Inferior parietal cortex (tissue), 1 donor: ENCODE measurements around the gene PAM16.

ENCODE experiments used
- DNase-seq: peaks from one replicate; pipeline ENCODE4 v3.0.0-alpha.2; 2016; ENCODE audit errors: extremely low spot score

Gene PAM16

DNA sequence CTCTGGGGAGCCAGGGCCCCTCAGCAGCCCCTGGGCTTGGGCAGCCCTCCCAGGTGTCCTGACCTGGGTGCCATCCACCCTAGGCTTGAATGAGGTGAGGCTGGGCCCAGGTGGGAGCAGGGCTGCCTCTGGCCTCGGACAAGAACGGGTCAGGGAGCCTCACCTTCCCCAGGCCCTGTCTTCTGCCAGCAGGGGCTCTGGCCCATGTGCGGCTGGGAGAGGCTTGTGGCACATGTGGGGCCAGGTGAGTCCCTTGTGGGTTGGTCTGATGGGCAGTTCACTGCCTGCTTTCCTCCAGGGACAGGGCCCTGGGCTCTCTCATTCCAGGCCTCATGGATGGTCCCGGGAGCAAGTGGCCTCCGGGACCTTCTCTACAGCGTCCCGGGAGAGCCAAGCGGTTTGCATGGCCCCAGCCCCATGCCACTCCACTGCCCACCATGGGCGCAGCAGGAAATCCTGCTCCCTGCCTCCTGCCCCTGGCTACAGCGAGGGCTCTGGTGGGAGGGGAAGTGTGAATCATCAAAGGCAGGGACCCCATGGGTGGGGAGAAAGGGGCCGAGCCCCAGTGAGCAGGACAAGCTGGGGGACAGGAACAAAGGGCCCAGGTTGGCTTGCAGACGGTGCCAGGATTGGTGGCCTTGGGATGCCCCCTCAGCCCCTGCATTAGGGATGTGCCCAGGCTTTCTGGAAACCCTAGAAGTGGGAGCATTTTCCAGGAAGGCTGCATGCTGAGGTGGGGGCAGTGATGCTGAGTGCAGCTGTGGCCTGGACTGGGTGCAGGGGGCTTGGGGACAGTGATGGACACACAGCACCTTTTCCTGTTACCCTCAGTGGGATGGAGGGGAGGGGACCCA, 32.7 kb upstream of the PAM16 start:
- no peak for DNase-seq

DNA sequence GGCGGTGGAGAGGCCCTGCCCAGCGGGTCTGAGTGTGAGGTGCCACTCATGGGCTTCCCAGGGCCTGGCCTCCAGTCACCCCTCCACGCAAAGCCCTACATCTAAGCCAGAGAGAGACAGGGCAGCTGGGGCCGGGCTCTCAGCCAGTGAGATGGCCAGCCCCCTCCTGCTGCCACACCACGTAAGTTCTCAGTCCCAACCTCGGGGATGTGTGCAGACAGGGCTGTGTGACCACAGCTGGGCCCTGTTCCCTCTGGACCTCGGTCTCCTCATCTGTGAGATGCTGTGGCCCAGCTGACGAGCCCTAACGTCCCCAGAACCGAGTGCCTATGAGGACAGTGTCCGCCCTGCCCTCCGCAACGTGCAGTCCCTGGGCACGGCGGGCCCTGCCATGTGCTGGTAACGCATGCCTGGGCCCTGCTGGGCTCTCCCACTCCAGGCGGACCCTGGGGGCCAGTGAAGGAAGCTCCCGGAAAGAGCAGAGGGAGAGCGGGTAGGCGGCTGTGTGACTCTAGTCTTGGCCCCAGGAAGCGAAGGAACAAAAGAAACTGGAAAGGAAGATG, 31.8 kb upstream of the PAM16 start:
- no peak for DNase-seq

DNA sequence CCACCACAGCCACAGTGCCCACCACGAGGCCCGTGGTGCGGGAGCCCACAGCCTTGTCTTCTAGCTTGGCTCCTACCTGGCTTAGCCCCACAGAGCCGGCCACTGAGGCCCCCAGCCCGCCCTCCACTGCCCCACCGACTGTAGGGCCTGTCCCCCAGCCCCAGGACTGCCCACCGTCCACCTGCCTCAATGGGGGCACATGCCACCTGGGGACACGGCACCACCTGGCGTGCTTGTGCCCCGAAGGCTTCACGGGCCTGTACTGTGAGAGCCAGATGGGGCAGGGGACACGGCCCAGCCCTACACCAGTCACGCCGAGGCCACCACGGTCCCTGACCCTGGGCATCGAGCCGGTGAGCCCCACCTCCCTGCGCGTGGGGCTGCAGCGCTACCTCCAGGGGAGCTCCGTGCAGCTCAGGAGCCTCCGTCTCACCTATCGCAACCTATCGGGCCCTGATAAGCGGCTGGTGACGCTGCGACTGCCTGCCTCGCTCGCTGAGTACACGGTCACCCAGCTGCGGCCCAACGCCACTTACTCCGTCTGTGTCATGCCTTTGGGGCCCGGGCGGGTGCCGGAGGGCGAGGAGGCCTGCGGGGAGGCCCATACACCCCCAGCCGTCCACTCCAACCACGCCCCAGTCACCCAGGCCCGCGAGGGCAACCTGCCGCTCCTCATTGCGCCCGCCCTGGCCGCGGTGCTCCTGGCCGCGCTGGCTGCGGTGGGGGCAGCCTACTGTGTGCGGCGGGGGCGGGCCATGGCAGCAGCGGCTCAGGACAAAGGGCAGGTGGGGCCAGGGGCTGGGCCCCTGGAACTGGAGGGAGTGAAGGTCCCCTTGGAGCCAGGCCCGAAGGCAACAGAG, 31.0 kb upstream of the PAM16 start:
- no peak for DNase-seq

DNA sequence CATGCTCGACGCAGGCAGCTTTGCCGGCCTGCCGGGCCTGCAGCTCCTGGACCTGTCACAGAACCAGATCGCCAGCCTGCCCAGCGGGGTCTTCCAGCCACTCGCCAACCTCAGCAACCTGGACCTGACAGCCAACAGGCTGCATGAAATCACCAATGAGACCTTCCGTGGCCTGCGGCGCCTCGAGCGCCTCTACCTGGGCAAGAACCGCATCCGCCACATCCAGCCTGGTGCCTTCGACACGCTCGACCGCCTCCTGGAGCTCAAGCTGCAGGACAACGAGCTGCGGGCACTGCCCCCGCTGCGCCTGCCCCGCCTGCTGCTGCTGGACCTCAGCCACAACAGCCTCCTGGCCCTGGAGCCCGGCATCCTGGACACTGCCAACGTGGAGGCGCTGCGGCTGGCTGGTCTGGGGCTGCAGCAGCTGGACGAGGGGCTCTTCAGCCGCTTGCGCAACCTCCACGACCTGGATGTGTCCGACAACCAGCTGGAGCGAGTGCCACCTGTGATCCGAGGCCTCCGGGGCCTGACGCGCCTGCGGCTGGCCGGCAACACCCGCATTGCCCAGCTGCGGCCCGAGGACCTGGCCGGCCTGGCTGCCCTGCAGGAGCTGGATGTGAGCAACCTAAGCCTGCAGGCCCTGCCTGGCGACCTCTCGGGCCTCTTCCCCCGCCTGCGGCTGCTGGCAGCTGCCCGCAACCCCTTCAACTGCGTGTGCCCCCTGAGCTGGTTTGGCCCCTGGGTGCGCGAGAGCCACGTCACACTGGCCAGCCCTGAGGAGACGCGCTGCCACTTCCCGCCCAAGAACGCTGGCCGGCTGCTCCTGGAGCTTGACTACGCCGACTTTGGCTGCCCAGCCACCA, 30.2 kb upstream of the PAM16 start:
- no peak for DNase-seq

DNA sequence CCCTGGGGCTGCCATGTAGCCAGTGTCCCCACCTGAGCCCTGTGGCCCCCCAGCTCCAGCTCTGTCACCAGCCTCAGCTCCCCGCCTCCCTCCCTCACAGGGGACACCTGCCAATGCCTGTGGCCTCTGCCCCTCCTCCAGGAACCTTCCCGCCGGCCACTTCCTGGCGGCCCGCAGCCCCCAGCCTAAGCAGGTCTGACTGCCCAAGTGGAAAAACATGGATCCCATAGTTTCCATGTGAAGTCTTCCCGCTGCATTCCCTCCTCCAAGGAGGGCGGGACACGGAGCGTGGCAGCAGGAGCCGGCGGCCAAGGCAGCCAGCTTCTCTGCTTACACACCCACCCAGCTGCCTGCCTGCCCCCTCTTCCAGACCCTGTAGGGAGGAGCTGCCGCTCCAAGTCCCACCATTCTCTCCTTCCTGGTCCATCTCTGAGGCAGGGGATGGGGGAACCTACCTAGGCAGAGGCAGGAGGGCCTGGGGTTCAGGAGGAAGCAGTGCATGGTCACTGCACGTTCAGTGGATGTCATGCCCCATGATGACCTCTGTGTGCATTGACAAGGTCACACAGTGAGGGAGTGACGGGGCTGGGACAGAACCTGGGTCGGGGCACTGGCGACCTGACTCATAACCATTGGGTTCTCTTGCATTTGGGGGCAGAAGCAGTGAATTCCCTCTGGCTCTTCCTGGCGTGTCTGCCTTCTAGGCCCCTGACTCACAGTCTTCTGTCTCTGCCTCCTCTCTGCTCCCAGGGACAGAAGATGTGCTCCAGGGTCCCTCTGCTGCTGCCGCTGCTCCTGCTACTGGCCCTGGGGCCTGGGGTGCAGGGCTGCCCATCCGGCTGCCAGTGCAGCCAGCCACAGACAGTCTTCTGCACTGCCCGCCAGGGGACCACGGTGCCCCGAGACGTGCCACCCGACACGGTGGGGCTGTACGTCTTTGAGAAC, 29.3 kb upstream of the PAM16 start:
- DNase-seq, result no peak

DNA sequence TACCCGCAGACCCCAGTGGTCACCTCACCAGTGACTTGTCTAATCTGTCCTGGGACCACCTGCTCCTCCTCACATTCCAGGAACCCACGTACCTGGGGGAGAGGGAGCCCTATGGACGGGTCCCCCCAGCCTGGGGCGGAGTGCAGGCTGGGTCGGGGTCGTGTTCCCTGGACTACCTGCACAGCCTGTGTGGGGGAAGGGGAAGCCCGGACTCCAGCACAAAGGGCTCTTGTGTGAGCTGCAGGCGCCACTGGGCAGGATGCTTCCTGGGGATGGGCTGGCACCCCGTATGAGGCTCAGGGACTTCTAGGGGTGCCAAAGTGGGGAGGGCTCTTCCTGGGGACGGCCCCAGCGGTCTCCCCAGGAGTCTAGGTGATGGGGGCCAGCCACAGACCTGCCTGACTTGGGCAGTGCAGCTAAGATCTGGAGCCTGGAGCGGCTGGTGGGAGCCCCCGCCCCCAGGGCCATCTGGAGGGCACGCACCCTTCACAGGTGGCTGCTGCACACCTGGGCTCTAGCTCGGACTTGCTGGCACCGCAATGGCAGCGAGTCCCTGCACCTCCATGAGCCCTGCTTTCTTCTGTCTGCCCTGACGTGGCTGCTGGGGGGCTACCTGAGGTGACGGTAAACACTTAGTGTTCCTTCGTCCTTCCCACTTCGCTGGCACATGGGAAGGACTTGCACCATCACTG, 28.0 kb upstream of the PAM16 start:
- DNase-seq, result no peak

DNA sequence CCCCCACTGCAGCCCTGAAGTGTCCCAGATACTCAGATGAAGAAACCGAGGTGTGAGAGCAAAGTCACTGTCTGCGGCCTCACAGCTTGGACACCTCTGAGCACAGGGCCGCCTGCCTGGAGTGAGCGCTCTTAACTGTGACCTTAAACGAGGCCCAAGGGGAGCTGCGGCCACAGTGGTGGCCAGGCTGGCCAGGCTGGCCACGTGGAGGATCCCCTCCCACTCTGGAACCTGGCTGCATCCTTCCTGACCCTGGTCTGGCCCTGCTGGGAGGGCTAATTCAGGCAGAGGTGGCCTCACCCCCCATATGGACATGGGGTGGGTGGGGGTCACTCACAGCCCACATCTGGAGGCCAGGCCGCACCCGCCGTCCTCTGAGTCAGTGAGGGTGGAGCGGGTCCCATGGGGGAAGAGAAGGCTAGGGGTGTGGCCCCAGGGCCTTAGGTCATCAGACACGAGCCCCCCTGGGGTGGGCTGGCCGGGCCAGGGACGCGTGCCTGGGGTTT, 27.1 kb upstream of the PAM16 start:
- no peak for DNase-seq

DNA sequence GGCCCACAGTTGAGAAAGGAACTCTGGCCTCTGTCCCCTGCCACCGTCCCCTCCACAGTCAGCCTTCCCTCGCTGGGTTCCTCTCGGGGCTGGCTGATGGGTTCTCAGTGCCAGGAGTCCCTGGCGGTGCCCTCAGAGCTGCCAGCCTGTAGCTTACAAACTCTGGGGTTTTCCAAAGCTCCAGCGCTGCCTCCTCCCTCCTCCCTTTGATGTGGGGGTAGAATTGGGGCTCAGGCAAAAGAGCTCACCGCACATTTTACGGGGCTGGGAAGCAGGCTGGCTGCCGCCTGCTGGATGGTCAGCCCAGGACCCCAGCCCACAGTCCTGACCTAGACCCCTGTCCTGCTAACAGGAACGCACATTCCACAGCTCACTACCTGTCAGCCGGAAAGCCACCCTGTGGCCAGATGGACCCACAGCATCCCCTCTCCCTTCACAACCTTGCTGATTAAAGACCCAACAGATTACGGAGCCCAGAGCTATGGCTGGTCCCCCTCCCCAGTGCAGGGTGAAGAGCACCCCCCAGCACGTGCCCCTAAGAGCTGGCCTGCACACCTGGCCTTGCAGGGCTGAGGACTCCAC, 26.5 kb upstream of the PAM16 start:
- DNase-seq, result no peak

DNA sequence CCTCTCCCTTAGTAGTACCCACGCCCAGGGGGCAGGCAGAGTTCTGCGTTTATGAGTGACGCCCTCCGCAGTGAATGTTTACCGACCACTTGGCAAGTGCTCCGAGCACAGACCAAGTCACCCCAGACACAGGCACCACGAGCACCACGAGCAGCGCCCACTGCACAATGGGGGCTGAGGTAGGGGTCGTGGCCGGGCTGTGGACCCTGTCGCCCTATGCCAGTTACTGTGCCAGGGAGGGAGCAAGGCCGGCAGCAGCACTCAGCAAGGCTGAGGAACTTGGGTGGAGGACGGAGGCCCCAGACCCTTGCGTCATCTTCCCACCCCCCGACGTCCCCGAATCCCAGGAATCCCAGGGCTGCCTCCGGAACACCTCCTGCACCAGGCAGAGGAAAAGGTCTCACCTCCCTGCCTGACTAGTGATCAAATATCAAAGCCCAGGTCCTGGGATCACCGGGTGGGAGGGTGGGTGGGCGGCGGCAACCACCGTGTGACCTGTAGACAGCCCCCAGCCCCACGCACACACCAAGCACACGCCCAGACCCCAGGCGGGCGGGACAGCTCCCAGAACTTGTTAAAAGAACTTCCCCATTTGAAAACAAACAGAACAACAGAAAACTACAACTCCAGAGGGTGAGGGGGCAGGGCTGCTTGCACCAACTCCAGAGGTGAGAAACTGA, 25.9 kb upstream of the PAM16 start:
- DNase-seq, result no peak

DNA sequence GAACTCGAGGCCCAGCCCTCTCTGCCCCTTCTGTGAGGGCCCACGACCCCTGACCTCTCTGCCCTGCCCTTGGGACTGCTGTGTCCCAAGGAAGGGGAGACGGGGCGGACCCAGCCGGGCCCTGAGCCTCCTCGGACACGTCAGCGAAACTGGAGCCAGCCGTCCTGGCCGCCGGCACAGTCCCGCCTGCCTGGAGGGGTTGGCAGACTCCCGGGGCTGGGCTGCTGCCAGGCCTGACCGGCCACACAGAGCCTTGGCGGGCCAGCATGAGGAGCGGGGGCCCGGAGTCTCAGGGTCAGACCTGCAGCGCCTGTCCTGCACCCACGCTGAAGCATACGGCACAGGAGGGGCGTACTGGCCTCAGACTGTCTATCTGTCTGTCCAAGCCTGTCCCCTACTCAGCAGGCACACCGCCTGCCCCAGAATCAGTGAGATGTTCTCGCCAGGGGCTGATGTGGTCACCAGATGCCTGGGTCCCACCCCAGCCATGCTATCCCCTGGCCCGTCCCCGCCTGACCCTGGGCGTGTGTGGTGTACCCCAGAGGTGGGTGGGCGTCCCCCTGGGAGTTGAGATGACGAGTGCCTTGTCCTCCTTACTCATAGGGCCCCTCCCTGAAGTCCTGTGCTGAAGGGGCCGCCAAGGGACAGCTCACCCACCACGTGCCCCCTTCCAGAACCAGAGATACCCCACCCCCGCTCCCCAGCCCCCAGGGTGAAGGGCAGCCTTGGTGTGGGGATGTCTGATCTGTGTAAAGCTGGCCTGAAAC, 25.2 kb upstream of the PAM16 start:
- peak; percentile 58 for DNase-seq

DNA sequence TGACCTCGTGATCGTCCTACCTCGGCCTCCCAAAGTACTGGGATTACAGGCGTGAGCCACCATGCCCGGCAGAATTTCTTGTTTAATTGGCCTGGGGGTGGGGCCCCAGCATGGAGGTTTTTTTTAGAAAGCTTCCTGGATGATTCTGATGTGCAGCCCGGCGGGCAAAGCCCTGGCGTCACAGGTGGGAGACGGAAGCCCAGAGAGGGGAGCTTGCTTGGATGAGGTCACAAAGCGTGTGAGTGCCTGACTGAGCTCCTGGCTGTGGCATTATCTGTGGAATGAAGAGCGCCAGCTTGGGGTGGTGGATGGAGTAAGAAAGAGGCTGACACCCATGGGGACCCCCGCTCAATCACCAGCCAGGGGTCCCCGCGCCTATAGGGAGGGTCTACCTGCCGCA, 24.6 kb upstream of the PAM16 start:
- no peak for DNase-seq

DNA sequence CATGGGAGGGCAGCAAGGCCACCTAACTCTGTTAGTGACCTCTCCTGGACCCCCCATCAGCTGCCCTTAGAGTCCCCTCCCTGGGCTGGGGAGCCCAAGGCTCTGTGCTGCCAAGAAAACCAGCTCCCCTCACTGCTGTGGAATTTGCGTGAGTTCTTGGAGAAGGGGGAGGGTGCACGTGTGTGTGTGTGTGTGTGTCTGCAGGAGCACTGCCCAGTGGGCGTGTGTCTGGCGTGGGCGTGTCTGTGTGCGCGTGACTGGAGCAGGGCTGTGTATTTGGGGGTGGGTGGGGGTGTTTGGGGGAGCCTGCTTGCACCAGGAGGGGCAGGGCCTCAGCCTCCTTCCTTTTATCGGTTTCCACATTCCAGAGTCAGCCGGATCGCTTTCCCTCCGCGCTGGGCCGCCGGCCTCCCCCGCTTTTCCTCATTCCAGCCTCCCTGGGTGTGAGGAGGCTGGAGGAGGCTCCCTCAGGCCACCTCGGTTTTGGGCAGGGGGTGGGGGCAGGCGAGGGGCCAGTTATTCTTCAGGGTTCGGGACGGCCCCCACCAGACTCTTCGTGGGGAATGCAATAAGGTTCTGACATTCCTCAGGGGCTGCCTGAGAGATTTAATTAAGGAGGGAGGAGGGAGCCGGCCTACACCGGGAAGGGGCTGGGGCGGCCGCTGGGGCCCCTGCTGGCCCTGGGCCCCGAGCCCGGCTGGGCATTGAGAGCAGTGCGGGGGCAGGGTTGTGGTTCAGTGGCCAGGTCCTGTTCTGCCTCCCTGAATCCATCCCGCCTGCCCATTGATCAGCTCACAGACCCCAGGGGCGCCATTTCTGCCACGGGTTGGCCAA, 23.0 kb upstream of the PAM16 start:
- no peak for DNase-seq

DNA sequence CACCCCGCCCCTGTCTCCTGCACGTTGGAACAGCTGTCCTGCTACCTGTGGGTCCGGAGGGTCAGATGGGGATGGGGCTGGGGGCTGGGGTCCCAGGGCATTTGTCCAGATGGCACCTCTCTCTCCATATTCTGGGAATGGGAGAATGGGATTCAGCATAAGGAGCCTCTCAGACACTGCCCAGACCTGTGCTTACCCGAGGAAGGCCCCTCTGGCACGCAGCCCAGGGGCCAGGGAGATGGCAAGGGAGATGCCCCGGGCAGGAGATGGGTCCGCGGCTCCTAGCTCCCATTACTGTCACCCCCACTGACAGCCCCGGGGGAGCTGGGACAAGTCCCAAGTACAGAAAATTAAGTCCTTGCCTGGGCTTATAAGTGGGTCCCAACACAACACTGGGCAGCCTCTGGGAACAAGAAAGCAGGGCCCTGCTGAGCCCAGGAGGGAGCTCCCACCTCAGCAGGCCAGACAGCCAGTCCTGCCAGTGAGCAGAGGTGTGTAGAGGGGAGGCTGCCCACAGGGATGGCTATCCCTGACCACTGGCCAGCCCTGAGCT, 22.3 kb upstream of the PAM16 start:
- DNase-seq, result no peak

DNA sequence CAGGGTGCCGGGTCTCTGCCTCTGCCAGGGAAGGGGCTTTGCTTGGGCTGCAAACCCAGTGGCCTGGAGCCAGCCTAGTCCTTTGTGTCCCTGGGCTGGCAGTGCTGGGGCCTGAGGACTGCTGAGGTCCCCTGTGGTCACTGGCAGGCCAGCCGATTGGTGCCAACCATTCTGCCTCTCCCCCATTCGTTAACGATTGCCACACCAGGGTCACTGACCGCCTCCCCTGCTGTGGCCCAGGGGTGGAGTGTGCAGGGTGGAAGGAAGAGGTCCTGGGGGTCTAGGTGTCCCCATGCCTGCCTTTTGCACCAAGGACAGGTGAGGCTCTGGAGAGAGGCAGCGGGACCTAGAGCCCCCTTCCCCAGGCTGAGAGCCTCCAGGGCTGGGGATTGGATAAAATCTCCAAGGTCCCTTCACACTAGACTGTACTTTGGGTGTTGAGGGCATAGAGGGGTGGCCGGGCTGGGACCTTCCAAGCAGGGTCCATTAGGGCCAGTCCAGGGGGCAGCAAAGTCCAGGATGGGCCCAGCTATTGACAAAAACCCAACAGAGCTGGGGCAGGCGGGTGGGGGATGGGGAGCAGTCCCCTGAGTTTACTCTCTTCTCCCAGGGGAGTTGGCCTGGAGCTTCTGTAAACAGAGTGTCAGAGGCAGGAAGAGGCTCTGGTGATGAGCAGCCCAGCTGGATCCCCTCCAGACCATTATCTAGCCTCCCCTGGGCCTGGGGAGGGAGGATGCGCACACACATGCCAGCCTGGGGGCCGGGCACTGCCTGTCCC, 21.6 kb upstream of the PAM16 start:
- DNase-seq, result no peak

DNA sequence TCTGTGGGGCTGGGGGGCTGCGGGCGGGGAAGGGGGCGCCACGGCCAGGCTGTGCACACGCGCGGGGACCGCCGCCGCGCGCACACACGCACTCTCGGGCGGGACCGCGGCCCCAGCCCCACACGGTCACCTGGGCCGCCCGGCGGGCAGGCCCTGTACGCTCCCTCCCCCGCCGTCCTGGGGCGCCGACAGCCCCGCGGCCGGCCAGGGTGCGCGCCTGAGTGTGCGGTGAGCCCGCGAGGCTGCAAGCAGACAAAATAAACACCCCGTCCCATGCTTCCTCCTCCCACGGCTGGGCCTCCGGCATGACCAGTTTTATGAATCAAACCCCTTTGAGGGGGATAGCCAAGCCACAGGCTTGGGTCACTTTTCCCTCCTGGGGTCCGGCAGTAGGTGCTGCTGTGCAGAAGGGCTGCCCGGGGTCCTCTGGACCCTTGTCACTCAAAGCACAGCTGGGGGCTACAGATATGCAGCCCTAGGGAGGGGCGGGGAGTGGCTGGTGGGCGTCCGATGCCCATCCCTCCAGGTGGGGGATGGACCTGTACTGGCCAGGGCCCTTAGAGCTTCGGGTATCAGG, 21.0 kb upstream of the PAM16 start:
- DNase-seq, result no peak
